ENCODE measurements around the gene WNT5B. TPM values are rescaled to one million over a fixed set of nuclear protein-coding genes. Genes with fewer than 3 reads are reported as not detected.

Gene WNT5B
- total RNA-seq, 2 donors from 2014 or later = 1.5 to 5.9 TPM

DNA sequence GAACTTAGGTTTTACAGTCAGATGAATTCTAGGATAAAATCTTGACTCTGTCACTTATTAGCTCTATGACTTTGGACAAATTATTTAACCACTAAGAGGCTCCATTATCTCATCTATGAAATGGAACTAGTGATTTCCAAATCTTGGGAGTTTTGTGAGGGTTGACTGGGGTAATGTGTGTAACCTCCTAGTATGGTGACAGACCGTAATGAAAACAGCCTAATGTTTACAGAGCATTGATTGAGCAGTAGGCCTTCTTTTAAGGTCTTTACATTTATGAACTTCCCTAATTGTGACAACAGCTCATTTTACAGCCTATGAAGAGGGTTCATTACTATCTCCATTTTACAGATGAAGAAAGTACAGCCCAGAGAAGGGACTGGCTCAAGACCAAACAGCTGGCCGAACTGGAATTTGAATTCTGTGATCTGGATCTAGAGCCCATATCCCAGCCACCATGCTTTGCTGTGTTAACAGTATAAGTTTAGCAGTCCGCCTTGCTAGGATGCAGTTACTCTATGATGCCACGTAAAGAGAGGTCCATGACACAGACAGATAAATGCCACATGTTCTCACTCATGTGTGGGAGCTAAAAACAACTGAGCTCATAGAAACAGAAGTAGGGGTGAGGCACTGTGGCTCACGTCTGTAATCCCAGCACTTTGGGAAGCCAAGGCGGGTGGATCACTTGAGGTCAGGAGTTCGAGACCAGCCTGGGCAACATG, 25.6 kb upstream of the WNT5B start:
- H3K36me3 ChIP-seq = no peaks in the 10 kb centered on the region
- H3K4me1 ChIP-seq = no peaks in the 10 kb centered on the region
- no peak overlapping the region for H3K4me3 ChIP-seq
- TF ChIP-seq, protein P1, sequence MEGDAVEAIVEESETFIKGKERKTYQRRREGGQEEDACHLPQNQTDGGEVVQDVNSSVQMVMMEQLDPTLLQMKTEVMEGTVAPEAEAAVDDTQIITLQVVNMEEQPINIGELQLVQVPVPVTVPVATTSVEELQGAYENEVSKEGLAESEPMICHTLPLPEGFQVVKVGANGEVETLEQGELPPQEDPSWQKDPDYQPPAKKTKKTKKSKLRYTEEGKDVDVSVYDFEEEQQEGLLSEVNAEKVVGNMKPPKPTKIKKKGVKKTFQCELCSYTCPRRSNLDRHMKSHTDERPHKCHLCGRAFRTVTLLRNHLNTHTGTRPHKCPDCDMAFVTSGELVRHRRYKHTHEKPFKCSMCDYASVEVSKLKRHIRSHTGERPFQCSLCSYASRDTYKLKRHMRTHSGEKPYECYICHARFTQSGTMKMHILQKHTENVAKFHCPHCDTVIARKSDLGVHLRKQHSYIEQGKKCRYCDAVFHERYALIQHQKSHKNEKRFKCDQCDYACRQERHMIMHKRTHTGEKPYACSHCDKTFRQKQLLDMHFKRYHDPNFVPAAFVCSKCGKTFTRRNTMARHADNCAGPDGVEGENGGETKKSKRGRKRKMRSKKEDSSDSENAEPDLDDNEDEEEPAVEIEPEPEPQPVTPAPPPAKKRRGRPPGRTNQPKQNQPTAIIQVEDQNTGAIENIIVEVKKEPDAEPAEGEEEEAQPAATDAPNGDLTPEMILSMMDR (IDR thresholded peaks at IDR 0.05) = no peak
- H3K27ac ChIP-seq = no peak overlapping the region
- no peaks in the 10 kb centered on the region for H3K9me3 ChIP-seq
- intact Hi-C loops (cut with DNase I) = no loop called here
- DNase-seq = no peak
- no peak overlapping the region for H3K9ac ChIP-seq (ENCODE audit: low read depth in 2 of 2, low read length in 2 of 2)
- H3K27me3 ChIP-seq = no peaks in the 10 kb centered on the region

DNA sequence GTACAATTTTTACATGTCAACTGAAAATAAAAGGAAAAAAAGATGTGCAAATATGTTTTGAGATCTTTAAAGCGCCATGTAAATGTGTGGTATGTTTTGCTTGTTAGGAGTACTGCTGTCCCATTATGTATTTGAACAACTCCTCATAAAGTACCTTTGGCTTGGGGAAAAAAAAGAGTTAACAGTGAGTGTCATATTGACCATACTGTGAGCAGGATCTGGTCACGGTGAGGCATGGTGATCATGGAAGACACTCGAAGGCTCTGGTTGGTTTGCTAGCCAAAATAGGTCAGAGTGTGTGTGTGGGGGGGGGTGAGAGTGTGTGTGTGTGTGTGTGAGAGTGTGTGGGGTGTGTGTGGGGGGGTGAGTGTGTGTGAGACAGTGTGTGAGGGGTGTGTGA, 24.6 kb upstream of the WNT5B start:
- intact Hi-C loops (cut with DNase I) = no loop called here
- Histone ChIP-seq H3K9ac (ENCODE audit: low read depth in 2 of 2, low read length in 2 of 2) (no peak overlapping the region), H3K36me3 (no peaks in the 10 kb centered on the region), H3K4me3 (no peak overlapping the region), H3K9me3 (no peaks in the 10 kb centered on the region), H3K27me3 (no peaks in the 10 kb centered on the region), H3K4me1 (no peaks in the 10 kb centered on the region), H3K27ac (no peak overlapping the region)
- no peak for DNase-seq
- TF ChIP-seq, protein P1 (IDR thresholded peaks at IDR 0.05) = no peak

DNA sequence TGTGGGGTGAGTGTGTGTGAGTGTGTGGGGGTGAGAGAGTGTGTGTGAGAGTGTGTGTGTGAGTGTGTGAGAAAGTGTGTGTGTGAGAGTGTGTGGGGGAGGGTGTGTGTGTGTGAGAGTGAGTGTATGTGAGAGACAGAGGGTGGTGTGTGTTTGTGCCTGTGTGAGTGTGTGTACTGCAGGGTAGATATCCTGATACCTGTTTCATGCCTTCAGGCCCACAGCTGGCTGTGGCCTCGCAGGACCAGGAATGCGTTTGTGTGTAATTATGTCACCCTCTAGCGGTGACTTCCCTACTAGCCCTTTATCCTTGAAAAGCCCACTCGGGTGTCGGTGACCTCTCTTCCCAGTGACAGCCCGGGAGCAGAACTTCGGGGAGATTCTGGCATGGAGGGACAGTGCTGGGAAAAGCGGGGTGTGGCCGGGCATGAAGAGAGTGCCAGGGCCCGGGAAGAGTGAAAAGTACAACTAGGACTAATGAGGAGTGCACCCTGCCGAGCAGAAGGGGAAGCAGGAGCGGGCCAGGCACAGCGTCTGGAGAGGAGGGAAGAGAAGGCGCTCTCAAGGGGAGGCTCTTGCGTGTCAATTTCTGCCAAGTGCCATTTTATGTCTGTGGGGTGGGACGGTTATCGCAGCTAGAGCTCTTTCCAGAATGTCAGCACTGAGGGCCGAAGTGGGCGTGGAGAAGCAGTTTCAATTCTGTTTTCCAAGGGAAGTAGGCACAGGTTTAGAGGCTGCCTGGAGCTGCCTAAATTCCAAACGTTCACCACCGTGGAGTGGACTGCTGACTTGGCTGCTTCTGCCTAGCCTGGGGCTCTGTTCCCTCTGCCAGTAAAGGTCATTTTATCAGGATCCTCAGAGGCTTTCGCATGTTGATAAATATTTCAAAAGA, 23.7 kb upstream of the WNT5B start:
- Histone ChIP-seq H3K4me3 (peak overlapping the region; percentile 30), H3K27me3 (no peaks in the 10 kb centered on the region), H3K9ac (ENCODE audit: low read depth in 2 of 2, low read length in 2 of 2) (peak overlapping the region; percentile 52 to 88), H3K4me1 (no peaks in the 10 kb centered on the region), H3K27ac (peak overlapping the region; percentile 91), H3K9me3 (no peaks in the 10 kb centered on the region), H3K36me3 (no peaks in the 10 kb centered on the region)
- intact Hi-C loops (cut with DNase I) = no loop called here
- TF ChIP-seq, protein P1 (IDR thresholded peaks at IDR 0.05) = peak; percentile 67
- peak; percentile 89 for DNase-seq

DNA sequence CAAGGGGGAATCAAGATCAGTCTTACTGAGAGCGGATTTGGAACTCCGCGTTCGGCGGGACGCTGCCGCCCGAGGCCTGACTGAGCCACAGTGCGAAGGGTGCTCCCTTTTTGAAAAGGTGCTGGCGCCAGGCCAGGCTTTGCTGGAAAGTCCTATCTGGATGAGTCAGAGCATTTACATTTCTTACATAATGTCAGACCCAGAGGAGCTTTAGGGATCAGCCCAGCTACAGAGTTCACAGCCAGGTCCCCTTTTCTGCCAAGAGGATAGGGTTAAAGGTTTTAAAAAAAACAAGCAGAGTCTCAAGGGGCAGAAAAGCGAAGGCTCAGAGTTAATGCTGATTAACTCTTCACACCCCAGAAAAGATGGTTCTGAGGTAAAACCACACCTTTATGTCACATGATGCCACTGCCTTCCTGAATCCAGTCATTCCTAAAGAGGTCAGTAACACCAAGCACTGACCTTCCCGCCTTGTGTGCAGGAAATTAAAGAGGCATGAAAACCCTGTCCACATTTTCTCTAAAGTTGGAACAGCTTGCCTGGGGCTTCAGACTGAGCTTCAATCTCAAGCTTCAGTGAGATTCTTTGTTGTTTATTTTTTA, 22.9 kb upstream of the WNT5B start:
- peak; percentile 96 for DNase-seq
- TF ChIP-seq, protein P1 (IDR thresholded peaks at IDR 0.05) = no peak
- Histone ChIP-seq H3K36me3 (no peaks in the 10 kb centered on the region), H3K9me3 (no peaks in the 10 kb centered on the region), H3K27ac (peak overlapping the region; percentile 91), H3K4me1 (no peaks in the 10 kb centered on the region), H3K4me3 (peak overlapping the region; percentile 30), H3K9ac (ENCODE audit: low read depth in 2 of 2, low read length in 2 of 2) (peak overlapping the region; percentile 52 to 88), H3K27me3 (no peaks in the 10 kb centered on the region)
- intact Hi-C loops (cut with DNase I) = no loop called here

DNA sequence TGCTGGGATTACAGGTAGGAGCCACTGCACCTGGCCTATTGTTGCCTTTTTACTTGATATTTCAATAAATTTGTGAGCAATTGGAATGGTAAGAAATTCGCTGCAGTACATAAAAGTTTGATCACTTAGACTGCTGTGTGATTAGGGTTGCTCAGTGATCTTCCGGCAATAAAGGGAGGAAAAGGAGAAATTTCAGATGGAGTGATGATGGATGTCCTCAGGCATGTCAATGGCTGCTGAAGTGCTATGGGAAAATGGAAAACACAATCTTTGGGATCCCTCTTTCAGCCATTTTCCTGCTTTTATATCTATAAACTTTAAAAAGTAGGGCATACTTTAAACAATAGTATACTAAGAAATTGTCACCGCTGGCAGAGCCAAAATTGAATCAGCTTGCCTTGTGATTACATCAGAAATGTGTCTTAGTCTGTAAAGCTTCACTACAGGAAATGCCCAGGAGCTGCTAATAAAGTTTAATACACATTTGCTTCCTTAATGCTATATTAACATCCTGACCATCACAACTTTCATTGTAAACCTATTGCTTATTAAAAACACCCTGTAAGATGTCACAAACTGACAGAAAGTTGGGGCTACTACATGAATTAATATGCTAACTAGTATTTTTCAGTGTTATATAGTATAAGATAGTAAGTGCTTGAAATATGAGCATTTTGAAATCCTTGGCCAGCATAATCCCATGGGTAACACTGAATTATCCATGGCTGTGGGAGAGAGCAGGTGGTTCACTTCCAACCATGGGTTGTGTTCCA, 20.9 kb upstream of the WNT5B start:
- DNase-seq = no peak
- H3K4me1 ChIP-seq = no peaks in the 10 kb centered on the region
- TF ChIP-seq, protein P1 (IDR thresholded peaks at IDR 0.05) = no peak
- no peak overlapping the region for H3K27ac ChIP-seq
- H3K27me3 ChIP-seq = no peaks in the 10 kb centered on the region
- intact Hi-C loops (cut with DNase I) = no loop called here
- H3K4me3 ChIP-seq = no peak overlapping the region
- H3K9ac ChIP-seq (ENCODE audit: low read depth in 2 of 2, low read length in 2 of 2) = no peak overlapping the region
- no peaks in the 10 kb centered on the region for H3K9me3 ChIP-seq
- H3K36me3 ChIP-seq = no peaks in the 10 kb centered on the region

All from colonic mucosa (tissue), 4 donors.